ENCODE results near the gene FOSB.

The FOSB gene

DNA sequence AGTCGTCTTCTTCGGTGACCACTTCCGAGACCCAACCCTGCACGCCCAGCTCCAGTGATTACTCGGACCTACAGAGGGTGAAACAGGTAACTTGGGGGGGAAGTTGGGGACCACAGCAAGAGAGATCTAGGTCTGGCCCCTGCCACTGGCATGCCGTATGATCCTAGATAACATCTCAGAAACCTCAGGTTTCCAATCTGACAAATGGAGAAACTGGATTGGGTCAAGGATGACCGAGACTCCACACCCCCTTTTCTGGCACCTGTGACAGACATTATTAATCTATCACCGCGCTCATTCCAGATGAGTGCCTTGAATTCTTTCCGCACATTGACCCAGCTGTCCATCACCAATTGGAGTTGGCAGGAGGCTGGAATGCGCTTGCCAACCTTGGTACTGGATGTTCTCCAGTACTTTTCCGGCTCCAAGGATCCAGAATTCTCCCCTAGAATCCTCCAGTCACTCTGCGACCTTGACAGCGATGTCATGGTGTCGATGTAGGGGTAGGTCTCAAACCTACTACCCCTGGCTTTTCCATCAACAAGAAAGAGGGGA lies 56.9 kb downstream of the FOSB start:
- Histone ChIP-seq H3K4me2 (peak overlapping the region in 3 of 11 experiments; percentile 16 to 38 (median 33); a peak in 3 of 22 replicates), H3K9ac (no peak overlapping the region), H3K27me3 (no peaks in the 10 kb centered on the region; a peak in 1 of 22 replicates), H3K4me3 (no peak overlapping the region), H3K4me1 (peaks cover 12 to 73% (median 46%) of the 10 kb centered on the region in 10 experiments), H3K36me3 (peaks cover 47 to 99% (median 91%) of the 10 kb centered on the region in 11 experiments), H3K9me3 (replicated peaks in 1 of 11) (peaks cover 0 to 17% (median 0%) of the 10 kb centered on the region in 11 experiments; a peak in 3 of 22 replicates), H4K20me1 (peaks cover 0 to 100% (median 62%) of the 10 kb centered on the region in 11 experiments; a peak in 19 of 22 replicates), H3K27ac (no peak overlapping the region)
- TF ChIP-seq Cebpa-rat (IDR thresholded peaks at IDR 0.05) = no peak

All from BLaER1 treated with 17β-estradiol and CSF1 and Interleukin-3, amounts not matched to agents 10 nM and 100 nM (cell line).